Activated CD4-positive, alpha-beta T cell treated with anti-CD3 and anti-CD28 coated beads for 36 hours (primary cell): Measurements from ENCODE around the gene TCEANC2. TPM values are rescaled to one million over a fixed set of nuclear protein-coding genes. Genes with fewer than 3 reads are reported as not detected.

Experiments
- ATAC-seq: fragments of 200-7000 bp; cut with Tn5 transposase; one replicate; pipeline ENCODE4 v1.10.0; 2021; ENCODE audit warnings: mild to moderate bottlenecking, moderate library complexity
- CTCF ChIA-PET: fragments of 350-600 bp; sonication (Branson Sonifier 250); formaldehyde crosslinking; loops from one replicate; lab custom pipeline; 2021; ENCODE audit warnings: antibody characterized with exemption; lab: Charles Lee
- POLR2A ChIA-PET: fragments of 350-600 bp; sonication (Branson Sonifier 250); formaldehyde crosslinking; loops from one replicate; lab custom pipeline; 2021; ENCODE audit warnings: antibody characterized with exemption, inconsistent platforms; lab: Charles Lee
- DNase-seq: peaks from one replicate; pipeline ENCODE4 v3.0.0-alpha.2; 2020
- H3K27ac Mint-ChIP-seq: one replicate; pipeline ENCODE4 v1.8.0; 2021; ENCODE audit warnings: mixed read lengths
- H3K27me3 Mint-ChIP-seq: one replicate; pipeline ENCODE4 v1.8.0; 2021; ENCODE audit warnings: mixed read lengths
- H3K36me3 Mint-ChIP-seq: one replicate; pipeline ENCODE4 v1.8.0; 2021; ENCODE audit warnings: low read depth, mixed read lengths
- H3K4me1 Mint-ChIP-seq: one replicate; pipeline ENCODE4 v1.8.0; 2021; ENCODE audit warnings: mixed read lengths
- H3K4me3 Mint-ChIP-seq: one replicate; pipeline ENCODE4 v1.8.0; 2021; ENCODE audit warnings: mild to moderate bottlenecking, moderate library complexity, mixed read lengths
- H3K9me3 Mint-ChIP-seq: one replicate; pipeline ENCODE4 v1.8.0; 2021; ENCODE audit warnings: low read depth, mixed read lengths
- intact Hi-C, 2 experiments: fragments of 100-400 bp; cut with DNase I in 1 of 2; cut with micrococcal nuclease in 1 of 2; formaldehyde crosslinking; loops; one replicate each; pipeline versions ENCODE4 v1.14.2 to v1.15.1; 2022 to 2024; cut with DNase I, micrococcal nuclease
- total RNA-seq, 2 experiments: library from RNA; stranded (reverse); gene quantifications; one replicate each; pipeline ENCODE4 v1.2.3, GENCODE V29; 2021

The TCEANC2 gene
- total RNA-seq, 2 experiments from 2014 or later = 14.0 to 14.2 TPM

GRCh38 chr1:54125386-54126070 lies 72.1 kb downstream of the TCEANC2 start:
- H3K27me3 Mint-ChIP-seq = no peaks in the 10 kb centered on the region
- POLR2A ChIA-PET = no interaction called here
- ATAC-seq (no peak), DNase-seq (no peak)
- H3K4me3 Mint-ChIP-seq = no peak overlapping the region
- no peaks in the 10 kb centered on the region for H3K36me3 Mint-ChIP-seq
- no peak overlapping the region for H3K27ac Mint-ChIP-seq
- intact Hi-C loops = no loop called here
- peaks cover 4% of the 10 kb centered on the region for H3K4me1 Mint-ChIP-seq
- H3K9me3 Mint-ChIP-seq = no peaks in the 10 kb centered on the region
- CTCF ChIA-PET = interaction anchor here (0.6 to 1.0 kb wide), 4 partner anchors 47 to 1238 kb away, joined by 3 read pairs; no protein-coding TSS in a partner anchor

DNA sequence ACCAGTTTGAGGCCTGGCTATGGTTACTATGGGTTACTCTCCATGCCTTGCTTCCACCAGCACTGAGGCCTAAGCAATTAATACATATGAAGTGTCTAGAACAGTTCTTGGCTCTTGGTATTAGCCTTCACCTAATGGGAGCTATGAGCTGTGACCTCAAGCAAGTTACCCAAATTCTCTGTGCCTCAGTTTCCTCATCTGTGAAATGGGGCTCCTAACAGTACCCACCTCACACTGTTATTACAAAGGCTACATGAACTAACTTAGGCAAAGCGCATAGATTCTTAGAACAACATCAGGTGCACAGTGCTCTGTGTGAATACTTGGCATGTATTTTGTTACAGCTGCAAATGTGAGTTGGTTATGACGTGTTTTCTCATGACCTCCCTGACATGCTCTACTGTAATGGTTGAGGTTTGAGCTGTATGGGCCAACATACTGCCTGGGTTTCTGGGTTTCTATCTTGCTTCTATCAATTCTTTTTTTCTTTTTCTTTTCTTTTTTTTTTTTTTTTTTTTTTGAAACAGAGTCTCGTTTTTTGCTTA lies 72.9 kb downstream of the TCEANC2 start:
- Mint-ChIP-seq H3K36me3 (no peaks in the 10 kb centered on the region), H3K27me3 (no peaks in the 10 kb centered on the region), H3K27ac (no peak overlapping the region), H3K9me3 (no peaks in the 10 kb centered on the region), H3K4me1 (peaks cover 3% of the 10 kb centered on the region), H3K4me3 (no peak overlapping the region)
- POLR2A ChIA-PET = no interaction called here
- ATAC-seq (no peak), DNase-seq (no peak)
- CTCF ChIA-PET = interaction anchor here (0.6 kb wide), 1 partner anchor 48 kb away, joined by 3 read pairs; no protein-coding TSS in a partner anchor
- intact Hi-C loops = no loop called here

DNA sequence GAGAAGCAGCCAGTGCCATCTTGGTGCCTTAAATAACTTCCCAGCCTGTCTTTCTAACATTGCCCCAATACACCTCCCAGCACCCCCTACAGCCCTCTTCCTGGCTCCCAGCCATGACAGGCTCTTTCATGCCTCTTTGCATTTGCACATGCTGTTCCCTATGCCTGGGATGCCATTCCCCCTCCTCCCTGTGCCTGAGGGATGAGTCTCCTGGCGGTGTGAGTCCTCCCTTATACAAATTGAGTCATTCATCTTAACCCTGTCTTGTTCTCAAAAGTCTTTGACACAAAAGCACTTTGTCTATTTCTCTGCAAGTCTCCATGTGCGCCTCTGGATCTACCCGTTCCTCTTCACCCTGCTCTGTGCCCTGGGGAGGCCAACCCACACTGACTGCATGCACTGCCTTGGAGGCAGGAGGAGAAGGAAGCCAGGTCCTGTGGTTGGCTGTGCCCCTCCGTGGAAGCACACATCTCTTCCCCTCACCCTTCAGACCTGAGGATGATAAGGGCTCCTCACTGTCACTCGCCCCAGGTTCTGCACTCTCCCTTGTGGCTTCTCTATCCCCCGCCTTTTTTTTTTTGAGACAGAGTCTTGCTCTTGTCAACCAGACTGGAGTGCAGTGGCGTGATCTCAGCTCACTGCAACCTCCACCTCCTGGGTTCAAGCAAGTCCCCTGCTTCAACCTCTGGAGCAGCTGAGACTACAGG lies 74.3 kb downstream of the TCEANC2 start:
- CTCF ChIA-PET = interaction anchor here (0.5 kb wide), 1 partner anchor 607 kb away, joined by 4 read pairs; no protein-coding TSS in a partner anchor
- H3K27ac Mint-ChIP-seq = no peak overlapping the region
- no peaks in the 10 kb centered on the region for H3K27me3 Mint-ChIP-seq
- H3K36me3 Mint-ChIP-seq = no peaks in the 10 kb centered on the region
- H3K4me1 Mint-ChIP-seq = no peaks in the 10 kb centered on the region
- H3K9me3 Mint-ChIP-seq = no peaks in the 10 kb centered on the region
- no peak for DNase-seq
- no peak for ATAC-seq
- intact Hi-C loops = no loop called here
- POLR2A ChIA-PET = no interaction called here
- H3K4me3 Mint-ChIP-seq = no peak overlapping the region

GRCh38 chr1:54129858-54130257 lies 76.5 kb downstream of the TCEANC2 start:
- Mint-ChIP-seq H3K4me3 (no peak overlapping the region), H3K27ac (no peak overlapping the region), H3K4me1 (no peaks in the 10 kb centered on the region), H3K27me3 (no peaks in the 10 kb centered on the region), H3K9me3 (no peaks in the 10 kb centered on the region), H3K36me3 (no peaks in the 10 kb centered on the region)
- ATAC-seq = no peak
- intact Hi-C loops = no loop called here
- CTCF ChIA-PET = interaction anchor here (0.6 kb wide), 1 partner anchor 694 kb away, joined by 5 read pairs; no protein-coding TSS in a partner anchor
- no peak for DNase-seq
- POLR2A ChIA-PET = no interaction called here

GRCh38 chr1:54131419-54131818 lies 78.0 kb downstream of the TCEANC2 start:
- intact Hi-C loops = no loop called here
- no peak overlapping the region for H3K27ac Mint-ChIP-seq
- no peaks in the 10 kb centered on the region for H3K9me3 Mint-ChIP-seq
- no peak overlapping the region for H3K4me3 Mint-ChIP-seq
- no peak for DNase-seq
- no peak for ATAC-seq
- H3K36me3 Mint-ChIP-seq = no peaks in the 10 kb centered on the region
- ChIA-PET POLR2A (no interaction called here), CTCF (interaction anchor here (0.6 kb wide), 1 partner anchor 39 kb away, joined by 3 read pairs; no protein-coding TSS in a partner anchor)
- no peaks in the 10 kb centered on the region for H3K27me3 Mint-ChIP-seq
- H3K4me1 Mint-ChIP-seq = no peaks in the 10 kb centered on the region

GRCh38 chr1:54132495-54132894 lies 79.1 kb downstream of the TCEANC2 start:
- H3K9me3 Mint-ChIP-seq = no peaks in the 10 kb centered on the region
- DNase-seq (no peak), ATAC-seq (no peak)
- no peaks in the 10 kb centered on the region for H3K36me3 Mint-ChIP-seq
- intact Hi-C loops = no loop called here
- CTCF ChIA-PET = no interaction called here
- no peak overlapping the region for H3K27ac Mint-ChIP-seq
- POLR2A ChIA-PET = no interaction called here
- no peaks in the 10 kb centered on the region for H3K27me3 Mint-ChIP-seq
- no peaks in the 10 kb centered on the region for H3K4me1 Mint-ChIP-seq
- H3K4me3 Mint-ChIP-seq = no peak overlapping the region

GRCh38 chr1:54134295-54134694 lies 80.9 kb downstream of the TCEANC2 start:
- ATAC-seq = no peak
- intact Hi-C loops = no loop called here
- ChIA-PET CTCF (no interaction called here), POLR2A (no interaction called here)
- H3K27ac Mint-ChIP-seq = no peak overlapping the region
- no peak for DNase-seq
- no peaks in the 10 kb centered on the region for H3K9me3 Mint-ChIP-seq
- H3K4me3 Mint-ChIP-seq = no peak overlapping the region
- no peaks in the 10 kb centered on the region for H3K27me3 Mint-ChIP-seq
- no peaks in the 10 kb centered on the region for H3K4me1 Mint-ChIP-seq
- no peaks in the 10 kb centered on the region for H3K36me3 Mint-ChIP-seq

GRCh38 chr1:54135436-54136120 lies 82.2 kb downstream of the TCEANC2 start:
- H3K36me3 Mint-ChIP-seq = no peaks in the 10 kb centered on the region
- CTCF ChIA-PET = interaction anchor here (0.6 kb wide), 1 partner anchor 1081 kb away, joined by 3 read pairs; no protein-coding TSS in a partner anchor
- DNase-seq (no peak), ATAC-seq (no peak)
- no peak overlapping the region for H3K4me3 Mint-ChIP-seq
- H3K4me1 Mint-ChIP-seq = no peaks in the 10 kb centered on the region
- POLR2A ChIA-PET = no interaction called here
- no peak overlapping the region for H3K27ac Mint-ChIP-seq
- no peaks in the 10 kb centered on the region for H3K9me3 Mint-ChIP-seq
- no peaks in the 10 kb centered on the region for H3K27me3 Mint-ChIP-seq
- intact Hi-C loops = no loop called here

GRCh38 chr1:54136269-54136896 lies 83.0 kb downstream of the TCEANC2 start:
- ATAC-seq (no peak), DNase-seq (no peak)
- intact Hi-C loops = no loop called here
- Mint-ChIP-seq H3K4me3 (no peak overlapping the region), H3K27me3 (no peaks in the 10 kb centered on the region), H3K36me3 (no peaks in the 10 kb centered on the region), H3K27ac (no peak overlapping the region), H3K4me1 (no peaks in the 10 kb centered on the region), H3K9me3 (no peaks in the 10 kb centered on the region)
- CTCF ChIA-PET = interaction anchor here (0.6 kb wide), 1 partner anchor 220 kb away, joined by 3 read pairs; no protein-coding TSS in a partner anchor
- POLR2A ChIA-PET = no interaction called here

DNA sequence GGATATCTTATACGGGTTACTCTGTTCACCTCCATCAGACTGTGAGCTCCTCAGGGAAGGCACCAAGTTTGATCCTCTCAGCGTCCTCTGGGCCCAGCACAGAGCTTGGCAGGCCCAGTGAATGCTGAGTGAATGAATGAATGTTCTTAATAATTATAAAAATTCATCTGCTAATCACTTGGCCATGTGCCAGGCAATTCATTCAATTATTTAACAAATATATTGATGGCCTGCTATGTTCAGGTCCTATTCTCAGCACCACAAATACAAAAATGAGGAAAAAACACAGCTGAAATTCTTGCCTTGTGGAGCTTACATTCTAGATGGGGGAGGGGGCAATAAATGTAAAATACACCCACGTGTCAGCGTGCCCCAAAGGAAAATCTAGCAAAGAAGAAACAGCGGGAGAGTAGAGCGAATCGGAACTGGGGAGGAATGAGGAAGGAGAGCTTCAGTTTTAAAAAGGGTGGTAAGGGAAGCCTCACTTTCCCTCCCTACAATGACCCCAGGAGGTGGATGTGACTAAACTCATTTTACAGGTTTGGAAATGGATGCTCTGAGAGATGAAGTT lies 83.6 kb downstream of the TCEANC2 start:
- Mint-ChIP-seq H3K27me3 (no peaks in the 10 kb centered on the region), H3K36me3 (no peaks in the 10 kb centered on the region), H3K9me3 (no peaks in the 10 kb centered on the region), H3K4me1 (no peaks in the 10 kb centered on the region), H3K27ac (no peak overlapping the region), H3K4me3 (no peak overlapping the region)
- ATAC-seq (no peak), DNase-seq (no peak)
- intact Hi-C loops = no loop called here
- CTCF ChIA-PET = interaction anchor here (0.6 kb wide), 1 partner anchor 219 kb away, joined by 3 read pairs; no protein-coding TSS in a partner anchor
- POLR2A ChIA-PET = no interaction called here
